GM18519 (cell line): Measurements from ENCODE around the gene PRUNE2.

Experiments
- ATAC-seq: cut with Tn5 transposase; IDR thresholded peaks from one replicate; pipeline ENCODE4 v1.9.1; 2021; ENCODE audit warnings: mild to moderate bottlenecking, moderate library complexity; ENCODE audit not compliant: unreplicated experiment, low FRiP score

PRUNE2 gene

GRCh38 chr9:76803083-76803482 lies 102.8 kb downstream of the PRUNE2 start:
- no peak for ATAC-seq

- no peak for ATAC-seq
Measured at GRCh38 chr9:76800901-76801300, 105.0 kb downstream of the PRUNE2 start.

- no peak for ATAC-seq
Measured at GRCh38 chr9:76799473-76799872, 106.4 kb downstream of the PRUNE2 start.

GRCh38 chr9:76798527-76798926 lies 107.4 kb downstream of the PRUNE2 start:
- ATAC-seq = no peak

GRCh38 chr9:76796296-76796695 lies 109.6 kb downstream of the PRUNE2 start:
- ATAC-seq = no peak

GRCh38 chr9:76793784-76794431 lies 112.0 kb downstream of the PRUNE2 start:
- no peak for ATAC-seq

GRCh38 chr9:76789840-76790239 lies 116.1 kb downstream of the PRUNE2 start:
- no peak for ATAC-seq

GRCh38 chr9:76787677-76788076 lies 118.2 kb downstream of the PRUNE2 start:
- no peak for ATAC-seq

- ATAC-seq = no peak
Measured at GRCh38 chr9:76785501-76785900, 120.4 kb downstream of the PRUNE2 start.

- no peak for ATAC-seq
Measured at GRCh38 chr9:76784881-76785280, 121.0 kb downstream of the PRUNE2 start.

GRCh38 chr9:76772686-76773445 lies 133.0 kb downstream of the PRUNE2 start:
- ATAC-seq = no peak

- ATAC-seq = no peak
Measured at GRCh38 chr9:76766126-76766525, 139.8 kb downstream of the PRUNE2 start.

GRCh38 chr9:76764138-76764537 lies 141.8 kb downstream of the PRUNE2 start, which contains the start of gene PCA3:
Gene PCA3, plus strand, starts transcription at chr9:76764438.
- ATAC-seq = no peak

GRCh38 chr9:76761448-76761847 lies 144.5 kb downstream of the PRUNE2 start:
- ATAC-seq = no peak

- ATAC-seq = no peak
Measured at GRCh38 chr9:76759732-76760131, 146.2 kb downstream of the PRUNE2 start.

GRCh38 chr9:76758476-76758875 lies 147.4 kb downstream of the PRUNE2 start:
- no peak for ATAC-seq

GRCh38 chr9:76756941-76757673 lies 148.8 kb downstream of the PRUNE2 start:
- ATAC-seq = peak; percentile 52

- peak; percentile 3 for ATAC-seq
Measured at GRCh38 chr9:76756268-76756640, 149.7 kb downstream of the PRUNE2 start.

GRCh38 chr9:76751001-76751400 lies 154.9 kb downstream of the PRUNE2 start:
- no peak for ATAC-seq

GRCh38 chr9:76744336-76744735 lies 161.6 kb downstream of the PRUNE2 start:
- no peak for ATAC-seq

GRCh38 chr9:76743931-76744330 lies 162.0 kb downstream of the PRUNE2 start:
- no peak for ATAC-seq
